ENCODE data around the gene PRRT1B.

The PRRT1B gene

GRCh38 chr9:131578731-131579504, 33.6 kb downstream of the PRRT1B start:
- H3K27ac ChIP-seq, result no peak overlapping the region
- TF ChIP-seq, protein P1, sequence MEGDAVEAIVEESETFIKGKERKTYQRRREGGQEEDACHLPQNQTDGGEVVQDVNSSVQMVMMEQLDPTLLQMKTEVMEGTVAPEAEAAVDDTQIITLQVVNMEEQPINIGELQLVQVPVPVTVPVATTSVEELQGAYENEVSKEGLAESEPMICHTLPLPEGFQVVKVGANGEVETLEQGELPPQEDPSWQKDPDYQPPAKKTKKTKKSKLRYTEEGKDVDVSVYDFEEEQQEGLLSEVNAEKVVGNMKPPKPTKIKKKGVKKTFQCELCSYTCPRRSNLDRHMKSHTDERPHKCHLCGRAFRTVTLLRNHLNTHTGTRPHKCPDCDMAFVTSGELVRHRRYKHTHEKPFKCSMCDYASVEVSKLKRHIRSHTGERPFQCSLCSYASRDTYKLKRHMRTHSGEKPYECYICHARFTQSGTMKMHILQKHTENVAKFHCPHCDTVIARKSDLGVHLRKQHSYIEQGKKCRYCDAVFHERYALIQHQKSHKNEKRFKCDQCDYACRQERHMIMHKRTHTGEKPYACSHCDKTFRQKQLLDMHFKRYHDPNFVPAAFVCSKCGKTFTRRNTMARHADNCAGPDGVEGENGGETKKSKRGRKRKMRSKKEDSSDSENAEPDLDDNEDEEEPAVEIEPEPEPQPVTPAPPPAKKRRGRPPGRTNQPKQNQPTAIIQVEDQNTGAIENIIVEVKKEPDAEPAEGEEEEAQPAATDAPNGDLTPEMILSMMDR (conservative IDR thresholded peaks at IDR 0.05), result no peak

- TF ChIP-seq, protein P1 (conservative IDR thresholded peaks at IDR 0.05), result no peak
- no peak overlapping the region for H3K27ac ChIP-seq
Observed at GRCh38 chr9:131579789-131580211, 34.5 kb downstream of the PRRT1B start.

GRCh38 chr9:131580358-131580757, 35.0 kb downstream of the PRRT1B start:
- H3K27ac ChIP-seq, result no peak overlapping the region
- TF ChIP-seq, protein P1 (conservative IDR thresholded peaks at IDR 0.05), result no peak

- H3K27ac ChIP-seq, result no peak overlapping the region
- TF ChIP-seq, protein P1 (conservative IDR thresholded peaks at IDR 0.05), result no peak
Observed at GRCh38 chr9:131582056-131582455, 36.7 kb downstream of the PRRT1B start.

GRCh38 chr9:131582466-131583336, 37.4 kb downstream of the PRRT1B start:
- TF ChIP-seq, protein P1 (conservative IDR thresholded peaks at IDR 0.05), result no peak
- no peak overlapping the region for H3K27ac ChIP-seq

GRCh38 chr9:131583337-131583645, 38.0 kb downstream of the PRRT1B start:
- TF ChIP-seq, protein P1 (conservative IDR thresholded peaks at IDR 0.05), result no peak
- no peak overlapping the region for H3K27ac ChIP-seq

GRCh38 chr9:131583836-131584555, 38.7 kb downstream of the PRRT1B start:
- H3K27ac ChIP-seq, result no peak overlapping the region
- TF ChIP-seq, protein P1 (conservative IDR thresholded peaks at IDR 0.05), result no peak
